Stimulated activated naive CD8-positive, alpha-beta T cell treated with anti-CD3 and anti-CD28 coated beads, Interleukin-15, Interleukin-2, amounts not matched to agents 100 ng/mL and 50 ng/mL, for 24 hours (primary cell): ENCODE data around the gene TCF4.

Experiments used
- H3K27ac Mint-ChIP-seq: one replicate; pipeline ENCODE4 v1.8.0; 2021; ENCODE audit warnings: mild to moderate bottlenecking, mixed read lengths
- H3K27me3 Mint-ChIP-seq: one replicate; pipeline ENCODE4 v1.8.0; 2021; ENCODE audit warnings: mixed read lengths
- H3K36me3 Mint-ChIP-seq: one replicate; pipeline ENCODE4 v1.8.0; 2021; ENCODE audit warnings: low read depth, mixed read lengths
- H3K4me1 Mint-ChIP-seq: one replicate; pipeline ENCODE4 v1.8.0; 2021; ENCODE audit warnings: low read depth, mixed read lengths
- H3K4me3 Mint-ChIP-seq: one replicate; pipeline ENCODE4 v1.8.0; 2021; ENCODE audit warnings: mild to moderate bottlenecking, mixed read lengths
- H3K9me3 Mint-ChIP-seq: one replicate; pipeline ENCODE4 v1.8.0; 2021; ENCODE audit warnings: mixed read lengths

TCF4 gene

DNA sequence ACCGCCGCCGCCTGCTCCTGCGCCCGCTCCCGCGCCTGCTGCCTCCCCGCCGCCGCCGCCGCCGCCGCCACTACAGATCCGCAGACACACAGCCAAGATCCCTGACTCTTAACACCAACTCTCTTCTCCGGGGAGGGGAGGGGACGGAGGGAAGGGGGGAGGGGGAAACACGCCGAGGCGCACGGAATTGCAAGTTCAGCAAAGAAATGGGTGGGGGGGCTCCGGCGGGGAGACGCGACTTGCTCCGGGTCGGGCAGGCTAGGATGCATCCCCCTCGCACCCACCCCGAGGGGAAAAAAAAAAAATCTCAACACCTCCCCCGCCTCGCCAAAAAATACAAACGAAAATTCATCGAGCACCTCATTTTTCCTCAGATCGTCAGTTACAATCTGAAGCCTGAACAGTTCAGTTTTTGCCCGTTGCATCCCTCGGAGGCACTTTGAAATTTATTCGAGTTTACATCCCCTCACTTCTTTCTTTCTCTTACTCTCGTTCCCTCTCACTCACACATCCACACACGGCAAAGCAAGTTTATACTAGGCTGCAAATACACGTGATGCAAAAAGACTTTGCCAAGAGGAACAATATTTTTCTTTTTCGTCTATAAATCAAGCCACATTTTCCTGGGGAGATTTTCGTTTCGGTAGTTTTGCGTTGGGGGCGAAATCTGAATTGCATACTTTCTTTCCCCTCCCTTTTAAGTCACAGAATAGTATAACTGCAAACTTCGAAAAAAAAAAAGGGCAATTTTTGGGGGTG lies at the start of gene TCF4:
TCF4 (minus strand) TSS at position 82 of the 759 bp plus-strand sequence. CDS start 1,076 bp downstream, outside the sequence.
- peaks cover 38% of the 10 kb centered on the region for H3K4me1 Mint-ChIP-seq
- H3K27me3 Mint-ChIP-seq = peaks cover 50% of the 10 kb centered on the region
- H3K27ac Mint-ChIP-seq = peak within 1 kb of the TSS; percentile 86
- peak within 1 kb of the TSS; percentile 88 for H3K4me3 Mint-ChIP-seq
- H3K9me3 Mint-ChIP-seq = peaks cover 4% of the 10 kb centered on the region
- peaks cover 5% of the 10 kb centered on the region for H3K36me3 Mint-ChIP-seq

DNA sequence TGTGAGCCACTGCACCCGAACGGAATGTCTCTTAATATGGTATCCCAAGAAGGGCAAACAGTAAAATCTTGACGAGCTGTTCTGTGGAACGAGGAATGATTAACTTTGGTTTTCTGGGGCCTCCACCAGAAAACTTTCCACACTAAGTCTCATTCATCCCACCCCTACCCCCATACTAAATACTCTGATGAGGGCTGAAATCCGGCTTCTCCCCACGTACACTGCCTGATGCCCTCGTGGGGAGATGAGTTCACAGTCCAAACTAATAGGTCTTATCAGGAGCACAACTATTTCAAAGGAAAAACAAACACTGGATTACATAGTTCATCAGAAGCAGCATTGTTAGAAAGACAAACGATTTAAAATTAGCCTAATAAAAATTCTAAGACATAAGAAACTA lies 49.2 kb upstream of the TCF4 start:
- H3K9me3 Mint-ChIP-seq = peaks cover 11% of the 10 kb centered on the region
- H3K4me3 Mint-ChIP-seq = no peak overlapping the region
- H3K4me1 Mint-ChIP-seq = no peaks in the 10 kb centered on the region
- H3K36me3 Mint-ChIP-seq = no peaks in the 10 kb centered on the region
- no peak overlapping the region for H3K27ac Mint-ChIP-seq
- no peaks in the 10 kb centered on the region for H3K27me3 Mint-ChIP-seq

DNA sequence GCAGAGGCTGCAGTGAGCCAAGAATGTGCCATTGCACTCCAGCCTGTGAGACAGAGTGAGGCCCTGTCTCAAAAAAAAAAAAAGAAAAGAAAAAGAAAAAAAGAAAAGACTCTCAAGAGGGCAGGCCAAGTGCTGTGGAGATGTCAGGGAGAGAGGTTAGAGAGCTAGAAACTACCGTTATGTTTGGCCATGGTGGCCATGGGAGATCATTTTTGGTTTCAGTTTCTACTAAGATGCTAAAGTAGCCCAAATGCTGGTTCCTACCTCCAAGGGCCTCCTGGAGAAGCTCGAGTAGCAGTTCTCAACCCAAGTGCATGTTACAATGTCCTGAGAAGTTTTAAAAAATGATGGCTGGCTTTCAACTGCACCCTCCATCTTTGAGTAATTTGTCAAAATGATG lies 47.4 kb upstream of the TCF4 start:
- Mint-ChIP-seq H3K4me1 (no peaks in the 10 kb centered on the region), H3K27me3 (no peaks in the 10 kb centered on the region), H3K36me3 (no peaks in the 10 kb centered on the region), H3K9me3 (peaks cover 5% of the 10 kb centered on the region), H3K27ac (no peak overlapping the region), H3K4me3 (no peak overlapping the region)

DNA sequence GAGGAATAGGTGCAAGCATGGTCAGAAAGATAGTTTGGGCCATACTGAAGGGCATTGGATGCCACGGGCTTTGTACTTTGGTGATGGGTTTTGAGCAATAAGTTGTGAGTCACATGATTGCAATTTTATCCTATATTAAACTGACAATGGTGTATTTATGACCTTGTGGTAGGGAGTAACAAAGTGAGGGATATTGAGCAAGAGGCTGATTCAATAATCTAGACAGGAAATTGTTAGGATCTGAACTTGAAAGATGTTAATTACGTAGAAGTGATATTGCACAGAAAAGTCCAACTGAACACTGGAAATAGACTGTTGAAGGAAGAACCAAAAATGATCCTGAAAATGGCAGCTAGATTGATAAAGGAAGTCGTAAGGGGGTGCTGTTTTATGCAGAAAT lies 46.6 kb upstream of the TCF4 start:
- Mint-ChIP-seq H3K36me3 (no peaks in the 10 kb centered on the region), H3K4me1 (no peaks in the 10 kb centered on the region), H3K4me3 (no peak overlapping the region), H3K9me3 (peaks cover 5% of the 10 kb centered on the region), H3K27me3 (no peaks in the 10 kb centered on the region), H3K27ac (no peak overlapping the region)

DNA sequence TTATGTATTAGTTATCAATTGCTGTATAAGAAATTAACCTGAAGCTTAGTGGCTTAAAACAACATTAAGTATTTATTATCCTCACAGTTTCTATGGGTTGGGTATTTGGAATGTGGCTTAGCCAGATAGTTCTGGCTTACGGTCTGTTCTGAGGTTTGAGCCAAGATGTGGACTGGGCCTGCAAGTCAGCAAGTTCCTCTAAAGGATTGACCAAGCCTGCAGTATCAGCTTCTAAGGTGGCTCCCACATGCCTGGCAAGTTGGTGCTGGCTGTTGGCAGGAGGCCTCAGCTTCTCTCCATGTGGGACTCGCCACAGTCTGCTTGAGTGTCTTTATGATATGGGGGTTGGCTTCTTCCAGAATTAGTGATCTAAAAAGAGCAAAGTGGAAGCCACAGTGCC lies 45.0 kb upstream of the TCF4 start:
- Mint-ChIP-seq H3K27ac (no peak overlapping the region), H3K4me1 (no peaks in the 10 kb centered on the region), H3K27me3 (no peaks in the 10 kb centered on the region), H3K9me3 (peaks cover 5% of the 10 kb centered on the region), H3K36me3 (no peaks in the 10 kb centered on the region), H3K4me3 (no peak overlapping the region)

DNA sequence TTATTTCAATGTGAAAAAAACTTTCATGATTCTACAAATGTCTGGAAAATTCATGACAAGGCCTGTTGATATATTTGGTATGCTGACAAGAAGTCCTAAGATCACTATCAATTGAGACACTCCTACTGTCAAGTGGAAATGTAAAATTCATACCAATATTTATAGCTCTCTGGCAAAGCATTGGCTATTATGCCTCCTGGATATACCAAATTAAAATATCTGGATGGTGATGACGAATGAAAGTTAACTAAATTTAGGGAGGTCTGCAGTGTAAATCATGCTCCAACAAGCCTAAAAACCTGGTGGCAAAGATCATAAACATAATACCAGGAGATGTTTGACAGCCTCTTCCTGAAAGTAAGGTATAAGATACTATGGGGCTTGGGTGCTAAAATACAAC lies 41.1 kb upstream of the TCF4 start:
- no peaks in the 10 kb centered on the region for H3K9me3 Mint-ChIP-seq
- no peak overlapping the region for H3K4me3 Mint-ChIP-seq
- no peak overlapping the region for H3K27ac Mint-ChIP-seq
- peaks cover 4% of the 10 kb centered on the region for H3K27me3 Mint-ChIP-seq
- H3K4me1 Mint-ChIP-seq = no peaks in the 10 kb centered on the region
- H3K36me3 Mint-ChIP-seq = no peaks in the 10 kb centered on the region

DNA sequence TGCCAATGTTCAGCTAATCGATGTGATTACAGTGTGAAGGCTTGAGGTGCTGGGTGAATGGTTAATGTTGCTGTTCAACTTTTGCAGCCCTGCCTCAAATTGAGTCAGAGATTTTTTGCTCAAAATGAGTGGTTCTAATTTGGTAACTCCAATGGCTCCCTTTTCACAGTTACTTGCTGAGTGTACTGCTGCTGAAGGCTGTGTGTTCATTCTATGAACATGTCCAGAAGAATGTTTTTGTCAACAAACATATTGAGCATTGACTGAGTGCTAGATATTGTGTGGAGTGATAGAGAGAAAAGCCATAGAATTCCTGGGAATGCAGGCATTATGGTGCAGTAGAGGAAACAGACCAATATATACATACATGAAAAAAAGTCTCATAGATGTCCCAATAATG lies 39.0 kb upstream of the TCF4 start:
- Mint-ChIP-seq H3K27me3 (peaks cover 4% of the 10 kb centered on the region), H3K36me3 (no peaks in the 10 kb centered on the region), H3K27ac (no peak overlapping the region), H3K4me3 (no peak overlapping the region), H3K9me3 (no peaks in the 10 kb centered on the region), H3K4me1 (no peaks in the 10 kb centered on the region)

DNA sequence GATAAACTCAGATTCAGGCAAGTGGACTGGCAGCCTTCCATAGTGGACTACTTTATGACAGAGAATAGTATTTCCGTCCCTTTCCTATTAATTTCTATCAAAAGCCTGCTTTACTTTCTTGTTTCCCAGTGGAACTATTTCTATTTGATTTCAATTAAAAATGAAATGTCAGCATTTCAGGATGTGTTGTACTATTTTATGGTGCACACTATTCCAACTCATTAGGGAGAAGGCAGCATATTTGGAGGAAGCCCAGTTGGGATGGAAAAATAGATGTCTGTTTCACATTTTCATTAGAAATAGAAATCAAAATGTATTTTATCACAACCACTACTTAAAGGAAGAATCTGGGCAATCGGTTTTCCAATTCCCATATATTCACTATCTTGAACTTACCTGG lies 37.9 kb upstream of the TCF4 start:
- H3K4me1 Mint-ChIP-seq = no peaks in the 10 kb centered on the region
- H3K9me3 Mint-ChIP-seq = no peaks in the 10 kb centered on the region
- H3K27ac Mint-ChIP-seq = no peak overlapping the region
- H3K4me3 Mint-ChIP-seq = no peak overlapping the region
- peaks cover 4% of the 10 kb centered on the region for H3K27me3 Mint-ChIP-seq
- no peaks in the 10 kb centered on the region for H3K36me3 Mint-ChIP-seq

DNA sequence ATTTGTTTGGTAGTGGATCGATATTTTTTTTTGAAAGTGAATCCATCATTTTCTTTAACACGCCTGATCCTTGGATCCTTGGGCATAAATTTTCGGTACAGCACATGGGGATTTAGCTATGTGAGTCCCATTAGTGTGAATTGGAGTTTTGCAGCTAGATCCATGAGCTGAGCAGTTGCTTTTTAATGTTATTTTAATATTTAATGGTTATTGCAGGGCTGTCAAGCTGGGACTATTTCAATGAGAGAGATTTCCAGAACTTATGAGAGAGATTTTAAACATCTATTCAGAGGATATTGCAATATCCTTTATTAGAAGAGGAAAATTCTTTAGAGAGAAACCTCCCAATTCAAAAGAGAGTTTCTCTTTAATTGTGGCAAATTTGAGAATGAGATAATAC lies 35.6 kb upstream of the TCF4 start:
- H3K27me3 Mint-ChIP-seq = peaks cover 4% of the 10 kb centered on the region
- H3K27ac Mint-ChIP-seq = no peak overlapping the region
- no peak overlapping the region for H3K4me3 Mint-ChIP-seq
- no peaks in the 10 kb centered on the region for H3K9me3 Mint-ChIP-seq
- H3K36me3 Mint-ChIP-seq = no peaks in the 10 kb centered on the region
- no peaks in the 10 kb centered on the region for H3K4me1 Mint-ChIP-seq

DNA sequence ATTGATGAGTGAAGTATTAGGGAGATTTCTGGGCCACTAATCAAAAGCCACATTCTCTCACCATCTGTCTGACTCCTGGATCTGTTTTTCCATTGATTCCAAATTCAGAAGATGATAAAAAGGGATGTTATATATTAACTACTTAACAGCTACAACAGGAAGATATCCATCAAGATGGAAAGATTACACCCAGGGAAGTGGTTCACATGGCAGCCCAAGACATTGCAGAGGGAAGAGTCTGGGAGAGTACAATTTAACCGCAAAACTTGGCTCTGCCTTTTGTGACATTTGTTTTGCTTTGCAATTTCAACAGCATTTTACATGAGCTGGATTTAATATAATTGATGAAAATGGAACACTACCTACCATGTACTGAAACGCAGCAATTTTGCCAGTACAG lies 22.5 kb upstream of the TCF4 start:
- H3K4me3 Mint-ChIP-seq = no peak overlapping the region
- no peaks in the 10 kb centered on the region for H3K36me3 Mint-ChIP-seq
- H3K27ac Mint-ChIP-seq = no peak overlapping the region
- peaks cover 10% of the 10 kb centered on the region for H3K9me3 Mint-ChIP-seq
- H3K4me1 Mint-ChIP-seq = no peaks in the 10 kb centered on the region
- no peaks in the 10 kb centered on the region for H3K27me3 Mint-ChIP-seq

DNA sequence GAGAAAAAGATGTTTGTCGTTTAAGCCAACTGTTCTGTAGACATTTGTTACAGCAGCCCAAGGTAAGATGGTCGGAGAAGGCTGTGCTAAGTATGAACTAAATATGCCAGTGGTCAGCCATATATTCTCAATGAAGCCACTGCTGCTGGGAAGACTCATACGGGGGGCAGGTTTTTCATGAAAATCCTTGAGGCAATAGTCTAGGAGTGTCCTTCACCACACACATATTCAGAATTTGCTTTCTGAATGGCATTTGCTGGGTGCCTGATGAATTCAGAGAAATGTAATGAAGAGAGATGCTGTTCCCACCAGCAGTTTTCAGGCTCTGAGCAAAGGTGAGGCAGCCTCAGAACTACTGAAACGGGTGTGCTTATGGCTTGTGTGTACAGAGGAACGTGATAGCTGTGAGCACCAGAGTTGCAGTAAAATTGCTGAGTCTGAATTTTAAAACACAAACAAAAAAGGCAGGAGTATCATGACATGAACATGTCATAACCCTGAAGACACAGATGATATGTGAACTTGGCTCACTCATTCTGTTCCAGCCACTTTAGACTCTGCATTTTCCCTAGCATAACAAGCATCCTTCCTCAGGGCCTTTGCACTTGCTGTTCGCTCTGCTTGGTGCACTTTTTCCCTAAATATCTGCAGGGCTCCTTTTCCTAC lies 21.3 kb upstream of the TCF4 start:
- Mint-ChIP-seq H3K36me3 (no peaks in the 10 kb centered on the region), H3K4me1 (no peaks in the 10 kb centered on the region), H3K9me3 (peaks cover 8% of the 10 kb centered on the region), H3K4me3 (no peak overlapping the region), H3K27me3 (no peaks in the 10 kb centered on the region), H3K27ac (no peak overlapping the region)

DNA sequence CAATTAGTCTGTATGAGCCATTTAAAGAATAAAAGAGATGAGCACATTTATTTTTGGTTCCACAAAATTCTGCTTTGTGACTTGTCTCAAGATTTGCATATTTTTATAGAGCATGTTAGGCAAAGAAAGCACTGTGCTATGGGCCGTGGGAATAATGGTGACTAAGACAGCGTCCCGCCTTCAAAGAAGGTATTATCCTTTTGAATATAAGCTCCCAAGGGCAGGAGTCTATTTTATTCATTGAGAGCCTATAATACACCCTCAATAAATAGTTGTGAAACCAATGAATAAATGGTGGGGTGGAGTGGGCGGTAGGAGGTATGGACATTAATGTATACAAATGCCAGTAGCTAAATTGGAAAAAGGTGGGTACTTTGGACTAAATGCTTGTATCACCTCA lies 20.5 kb upstream of the TCF4 start:
- Mint-ChIP-seq H3K36me3 (no peaks in the 10 kb centered on the region), H3K27ac (no peak overlapping the region), H3K4me1 (no peaks in the 10 kb centered on the region), H3K27me3 (no peaks in the 10 kb centered on the region), H3K9me3 (peaks cover 3% of the 10 kb centered on the region), H3K4me3 (no peak overlapping the region)

DNA sequence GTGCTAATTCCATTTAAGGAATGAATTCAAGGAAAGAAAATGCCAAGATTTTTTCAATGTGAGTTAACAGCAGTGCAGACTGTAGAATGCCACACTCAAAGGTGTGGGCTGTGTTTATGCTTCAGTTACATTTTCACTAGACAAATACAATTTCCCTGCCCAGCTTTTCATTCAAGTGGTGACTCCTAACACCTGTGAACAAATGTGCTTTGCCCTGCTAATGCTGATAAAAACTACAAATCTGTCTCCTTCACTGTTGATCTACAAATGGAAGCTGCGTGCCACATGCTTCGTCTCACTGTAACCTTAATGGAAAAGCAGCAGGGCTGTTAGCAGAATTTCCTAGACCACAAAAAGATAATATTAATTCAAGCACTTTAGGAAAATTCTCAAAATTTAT lies 19.8 kb upstream of the TCF4 start:
- no peaks in the 10 kb centered on the region for H3K4me1 Mint-ChIP-seq
- H3K36me3 Mint-ChIP-seq = no peaks in the 10 kb centered on the region
- H3K4me3 Mint-ChIP-seq = no peak overlapping the region
- no peaks in the 10 kb centered on the region for H3K27me3 Mint-ChIP-seq
- H3K9me3 Mint-ChIP-seq = no peaks in the 10 kb centered on the region
- H3K27ac Mint-ChIP-seq = no peak overlapping the region

DNA sequence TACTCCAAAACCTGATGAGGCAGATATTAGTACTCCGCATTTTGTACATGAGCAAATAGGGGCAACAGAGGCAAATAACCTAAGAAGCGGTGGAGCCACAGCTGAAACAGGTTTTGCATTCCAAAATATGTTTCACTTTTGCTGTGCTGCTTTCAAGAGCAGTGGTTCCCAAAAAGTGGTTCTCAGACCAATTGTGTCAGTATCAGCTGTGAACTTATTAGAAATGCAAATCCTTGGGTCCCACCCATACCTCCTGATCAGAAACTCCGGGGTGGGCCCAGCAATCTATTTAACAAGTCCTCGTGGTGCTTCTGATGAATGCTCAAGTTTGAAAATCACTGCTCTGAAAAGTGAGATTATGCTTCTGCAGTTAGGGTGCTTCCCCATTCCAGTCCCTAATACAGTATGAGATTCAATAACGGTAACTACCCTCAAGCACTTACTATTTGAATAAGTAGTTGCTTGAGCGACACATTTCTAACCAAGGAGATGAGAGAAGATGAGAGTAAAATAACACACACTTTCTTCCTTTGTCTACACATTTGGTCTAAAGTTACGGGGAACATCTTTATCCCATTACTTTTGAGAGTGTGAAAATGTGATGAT lies 17.8 kb upstream of the TCF4 start:
- H3K27ac Mint-ChIP-seq = no peak overlapping the region
- no peaks in the 10 kb centered on the region for H3K4me1 Mint-ChIP-seq
- H3K9me3 Mint-ChIP-seq = no peaks in the 10 kb centered on the region
- no peaks in the 10 kb centered on the region for H3K27me3 Mint-ChIP-seq
- H3K36me3 Mint-ChIP-seq = no peaks in the 10 kb centered on the region
- H3K4me3 Mint-ChIP-seq = no peak overlapping the region

DNA sequence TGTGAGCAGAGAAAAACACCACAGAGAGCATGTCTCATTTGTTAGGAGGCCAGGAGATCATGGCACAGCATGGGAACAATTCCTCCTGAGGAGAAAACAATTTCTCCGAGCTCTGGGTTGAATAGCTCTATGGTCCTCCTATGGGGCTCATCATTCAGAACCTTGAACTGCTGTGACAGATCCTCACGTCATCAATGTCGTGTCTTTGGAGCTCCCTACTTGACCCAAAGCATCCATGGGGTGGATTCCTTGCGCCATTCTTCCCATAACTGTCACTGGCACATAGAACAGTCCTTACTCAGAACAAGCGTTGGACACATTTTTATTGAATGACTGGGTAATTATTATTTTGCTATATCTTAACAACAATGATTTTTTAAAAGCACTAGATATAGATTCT lies 15.8 kb upstream of the TCF4 start:
- Mint-ChIP-seq H3K27ac (no peak overlapping the region), H3K9me3 (no peaks in the 10 kb centered on the region), H3K27me3 (no peaks in the 10 kb centered on the region), H3K4me1 (no peaks in the 10 kb centered on the region), H3K36me3 (no peaks in the 10 kb centered on the region), H3K4me3 (no peak overlapping the region)
